GM10248 (cell line): ENCODE data around the gene OR14A16.

Source experiments
- CTCF ChIA-PET: fragments of 300-600 bp; sonication (Branson Sonifier 250); formaldehyde crosslinking; extraction: SDS; loops from one replicate; lab custom pipeline; 2021; ENCODE audit warnings: antibody characterized with exemption; lab: Yijun Ruan, JAX
- POLR2A ChIA-PET: fragments of 350-650 bp; sonication (Branson Sonifier 250); formaldehyde crosslinking; extraction: SDS; loops from one replicate; lab custom pipeline; 2020; ENCODE audit warnings: antibody characterized with exemption; lab: Yijun Ruan, JAX
- DNase-seq: peaks from one replicate; pipeline ENCODE4 v3.0.0; 2012; ENCODE audit errors: extremely low spot score
- CTCF ChIP-seq: IDR thresholded peaks from 2 replicates; pipeline ENCODE4 v1.5.1; 2012; ENCODE audit warnings: mild to moderate bottlenecking, low read depth; ENCODE audit errors: extremely low read depth, missing control alignments, control extremely low read depth

OR14A16 gene

DNA sequence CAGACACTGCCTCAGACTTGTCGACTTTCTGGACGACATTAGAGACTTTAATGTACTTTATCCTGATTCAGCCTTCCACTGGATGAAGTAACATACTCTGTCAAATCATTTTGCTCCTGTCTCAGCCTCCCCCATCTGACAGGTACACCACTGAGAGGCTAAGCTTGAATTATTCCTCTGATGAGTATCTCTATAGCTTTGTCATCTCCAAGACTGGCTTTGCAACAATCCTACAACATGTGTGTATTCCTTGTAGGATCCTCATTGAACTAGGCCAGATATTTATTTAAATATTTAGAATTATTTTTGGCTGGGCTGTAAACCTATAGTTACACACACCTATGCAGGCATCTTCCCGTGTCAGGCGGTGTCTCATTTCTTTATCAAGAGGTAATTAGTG lies 32.0 kb upstream of the OR14A16 start:
- ChIA-PET CTCF (no interaction called here), POLR2A (no interaction called here)
- no peak for DNase-seq
- no peak for TF ChIP-seq CTCF

GRCh38 chr1:247854899-247855545 lies 31.1 kb upstream of the OR14A16 start:
- ChIA-PET POLR2A (no interaction called here), CTCF (no interaction called here)
- no peak for TF ChIP-seq CTCF
- no peak for DNase-seq

- POLR2A ChIA-PET: no interaction called here
These were observed 25.7 kb upstream of the OR14A16 start for GRCh38 chr1:247849616-247850015.

GRCh38 chr1:247848346-247848745 lies 24.4 kb upstream of the OR14A16 start:
- TF ChIP-seq CTCF: no peak
- POLR2A ChIA-PET: no interaction called here
- no peak for DNase-seq
- CTCF ChIA-PET: no interaction called here

More at GRCh38 chr1:247849616-247850015, 25.7 kb upstream of the OR14A16 start:
- no peak for TF ChIP-seq CTCF
- no peak for DNase-seq
- CTCF ChIA-PET: no interaction called here

DNA sequence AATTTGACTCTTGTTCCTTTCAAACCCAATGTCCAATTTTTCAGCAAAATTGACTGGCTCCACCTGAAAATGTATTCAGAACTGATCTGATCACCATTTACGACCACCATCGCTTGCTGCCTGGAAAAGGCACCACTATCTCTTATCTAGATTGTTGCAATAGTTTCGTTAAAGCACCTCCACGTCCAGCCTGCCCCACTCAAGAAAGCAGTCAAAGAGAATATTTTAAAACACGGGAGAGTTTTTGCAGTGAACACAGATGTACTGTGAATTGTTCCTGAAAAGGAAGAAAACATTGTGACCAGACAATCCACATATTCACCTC lies 21.7 kb upstream of the OR14A16 start:
- CTCF ChIA-PET: no interaction called here
- no peak for DNase-seq
- POLR2A ChIA-PET: no interaction called here
- TF ChIP-seq CTCF: no peak

GRCh38 chr1:247845011-247845692 lies 21.2 kb upstream of the OR14A16 start:
- ChIA-PET CTCF (no interaction called here), POLR2A (no interaction called here)
- DNase-seq: no peak
- no peak for TF ChIP-seq CTCF
